HepG2 (cell line): ENCODE results near the gene WDR35. TPM values are rescaled to one million over a fixed set of nuclear protein-coding genes. Genes with fewer than 3 reads are reported as not detected.

Experiments
- ATAC-seq: fragments of 200-7000 bp; cut with Tn5 transposase; 3 replicates; pipeline ENCODE4 v1.9.1; 2020; ENCODE audit warnings: mild to moderate bottlenecking, moderate library complexity
- BruUV-seq: library from RNA; stranded (reverse); fragments of 400-500 nt; replicated peaks from 2 replicates; lab custom pipeline; 2021; lab: Mats Ljungman, UMichigan
- CTCF ChIA-PET: fragments of 300-600 bp; formaldehyde crosslinking; extraction: SDS; loops from one replicate; lab custom pipeline; 2021; ENCODE audit warnings: low total read pairs, inconsistent platforms, low intra/inter-chr PET ratio; lab: Yijun Ruan, JAX
- POLR2A ChIA-PET: fragments of 350-600 bp; sonication (Branson Sonifier 250); formaldehyde crosslinking; loops from one replicate; lab custom pipeline; 2020; ENCODE audit warnings: antibody characterized with exemption, inconsistent platforms; lab: Yijun Ruan, JAX
- DNase-seq: peaks from one replicate; pipeline ENCODE4 v3.0.0-alpha.2; 2015; ENCODE audit warnings: low spot score
- FAIRE-seq: peaks from 3 replicates; lab custom pipeline; 2011; peaks lifted over from hg19 to GRCh38; lab: Jason Lieb, UNC
- H2AFZ ChIP-seq: one replicate; pipeline ENCODE4 v1.6.1; 2011; ENCODE audit warnings: low read length, inconsistent platforms
- H3K27ac ChIP-seq: fragments of 300-600 bp; 3 replicates; pipeline ENCODE4 v1.8.0; 2011; ENCODE audit warnings: mixed run types, mild to moderate bottlenecking, mixed read lengths, low read length, inconsistent platforms; ENCODE audit not compliant: insufficient read depth; ENCODE audit errors: extremely low read length
- H3K27me3 ChIP-seq, 2 experiments: fragments of 200-600 bp in 1 of 2; 2 replicates in 1 of 2; 3 replicates in 1 of 2; pipeline versions ENCODE4 v1.6.0 to v1.8.0; 2011; ENCODE audit warnings: low read length in 2 of 2, mild to moderate bottlenecking in 2 of 2, moderate library complexity in 2 of 2, inconsistent platforms in 1 of 2; ENCODE audit not compliant: insufficient read depth in 2 of 2, control insufficient read depth in 1 of 2
- H3K36me3 ChIP-seq, 2 experiments: fragments of 200-600 bp in 1 of 2; replicated peaks in 1 of 2; 2 replicates in 1 of 2; 3 replicates in 1 of 2; pipeline versions ENCODE4 v1.5.1 to v1.8.0; 2011; ENCODE audit warnings: low read length in 2 of 2, inconsistent platforms in 1 of 2; ENCODE audit not compliant: insufficient read depth in 2 of 2, control insufficient read depth in 1 of 2
- H3K4me1 ChIP-seq: 2 replicates; pipeline ENCODE4 v1.5.1; 2012; ENCODE audit warnings: low read length, inconsistent platforms; ENCODE audit not compliant: insufficient read depth
- H3K4me2 ChIP-seq: 2 replicates; pipeline ENCODE4 v1.6.0; 2011; ENCODE audit warnings: low read depth, low read length, inconsistent platforms
- H3K4me3 ChIP-seq, 3 experiments: fragments of 200-600 bp in 1 of 3; sonication (generic), shearing (Covaris generic) in 1 of 3; replicated peaks in 1 of 3; 2 replicates each; pipeline ENCODE4 v1.5.1; 2011 to 2016; ENCODE audit warnings: low read length in 3 of 3, inconsistent platforms in 2 of 3, low read depth in 2 of 3, mild to moderate bottlenecking in 2 of 3, control low read depth in 1 of 3, mixed read lengths in 1 of 3; ENCODE audit not compliant: insufficient read depth in 1 of 3
- H3K79me2 ChIP-seq: one replicate; pipeline ENCODE4 v1.6.1; 2011; ENCODE audit warnings: low read length, inconsistent platforms; ENCODE audit not compliant: insufficient read depth
- H3K9ac ChIP-seq: 2 replicates; pipeline ENCODE4 v1.6.0; 2011; ENCODE audit warnings: mild to moderate bottlenecking, low read depth, low read length, inconsistent platforms; ENCODE audit not compliant: insufficient read depth
- H3K9me3 ChIP-seq: 2 replicates; pipeline ENCODE4 v1.5.1; 2012; ENCODE audit warnings: mild to moderate bottlenecking, low read length
- H4K20me1 ChIP-seq: 2 replicates; pipeline ENCODE4 v1.6.0; 2011; ENCODE audit warnings: inconsistent platforms, mild to moderate bottlenecking, low read length, moderate library complexity; ENCODE audit not compliant: insufficient read depth
- ARNTL ChIP-seq: sonication (generic); formaldehyde crosslinking; IDR thresholded peaks from 2 replicates; pipeline ENCODE4 v1.4.0; 2020; ENCODE audit warnings: mild to moderate bottlenecking, missing genetic modification reagents
- EED ChIP-seq: sonication (generic); formaldehyde crosslinking; IDR thresholded peaks from 2 replicates; pipeline ENCODE4 v1.5.0; 2020; ENCODE audit warnings: mild to moderate bottlenecking, missing genetic modification reagents
- FOXA3 ChIP-seq: IDR thresholded peaks from 2 replicates; pipeline ENCODE4 v1.6.1; 2016; ENCODE audit warnings: missing genetic modification reagents, missing compliant biosample characterization
- GABPA ChIP-seq, 2 experiments: IDR thresholded peaks; 2 replicates each; pipeline ENCODE4 v1.6.1; 2011 to 2016; ENCODE audit warnings: low read depth in 2 of 2, low read length in 1 of 2, missing biosample characterization in 1 of 2, missing genetic modification characterization in 1 of 2
- GLMP ChIP-seq: sonication (generic); formaldehyde crosslinking; IDR thresholded peaks from 2 replicates; pipeline ENCODE4 v1.9.0; 2021; ENCODE audit warnings: missing genetic modification reagents, mild to moderate bottlenecking, borderline replicate concordance
- HIVEP1 ChIP-seq: sonication (generic); formaldehyde crosslinking; IDR thresholded peaks from 2 replicates; pipeline ENCODE4 v1.4.0; 2020; ENCODE audit warnings: mild to moderate bottlenecking, missing genetic modification reagents
- HOMEZ ChIP-seq: IDR thresholded peaks from 2 replicates; pipeline ENCODE4 v1.6.1; 2016; ENCODE audit warnings: low read depth
- JUND ChIP-seq: sonication (generic); formaldehyde crosslinking; IDR thresholded peaks from 2 replicates; pipeline ENCODE4 v1.8.0; 2022; ENCODE audit warnings: mild to moderate bottlenecking, missing genetic modification reagents
- KDM3A ChIP-seq: IDR thresholded peaks from 2 replicates; pipeline ENCODE4 v1.6.1; 2018; ENCODE audit warnings: low read depth, missing compliant biosample characterization
- KDM4B ChIP-seq: sonication (generic); formaldehyde crosslinking; IDR thresholded peaks from 2 replicates; pipeline ENCODE4 v1.4.0; 2020; ENCODE audit warnings: missing genetic modification reagents
- MEIS1 ChIP-seq: sonication (generic); formaldehyde crosslinking; IDR thresholded peaks from 2 replicates; pipeline ENCODE4 v1.9.0; 2021; ENCODE audit warnings: mild to moderate bottlenecking, missing genetic modification reagents, moderate library complexity, borderline replicate concordance
- MIXL1 ChIP-seq: IDR thresholded peaks from 2 replicates; pipeline ENCODE4 v1.6.1; 2016
- PPARG ChIP-seq: conservative IDR thresholded peaks from 2 replicates; pipeline ENCODE4 v1.6.1; 2016; ENCODE audit warnings: missing biosample characterization, missing genetic modification reagents
- SAP130 ChIP-seq: IDR thresholded peaks from 2 replicates; pipeline ENCODE4 v1.6.1; 2016; ENCODE audit warnings: low read depth
- STAG1 ChIP-seq: sonication (generic); formaldehyde crosslinking; IDR thresholded peaks from 2 replicates; pipeline ENCODE4 v1.4.0; 2020; ENCODE audit warnings: missing genetic modification reagents
- ZBTB38 ChIP-seq: sonication (generic); formaldehyde crosslinking; IDR thresholded peaks from 2 replicates; pipeline ENCODE4 v1.5.1; 2020; ENCODE audit warnings: mild to moderate bottlenecking, missing genetic modification reagents
- ZNF205 ChIP-seq: IDR thresholded peaks from 2 replicates; pipeline ENCODE4 v1.6.1; 2018; ENCODE audit warnings: missing biosample characterization, missing genetic modification reagents
- ZNF430 ChIP-seq: sonication (generic); formaldehyde crosslinking; IDR thresholded peaks from 2 replicates; pipeline ENCODE4 v1.9.0; 2021; ENCODE audit warnings: mild to moderate bottlenecking, missing genetic modification reagents
- ZNF605 ChIP-seq: sonication (generic); formaldehyde crosslinking; IDR thresholded peaks from 2 replicates; pipeline ENCODE4 v1.8.0; 2022; ENCODE audit warnings: mild to moderate bottlenecking, missing genetic modification reagents
- WGBS: methylation state at CpG from one replicate; pipeline ENCODE4 v1.1.6; 2017; ENCODE audit warnings: low lambda C conversion rate; 5-methylcytosine and 5-hydroxymethylcytosine counted together
- in situ Hi-C: cut with HindIII; loops from 2 replicates; pipeline ENCODE4 v1.10.0; 2017; ENCODE audit warnings: low pct_unique_long_range_greater_than_20kb; ENCODE audit not compliant: extremely low pct_ligation_motif_present
- intact Hi-C: fragments of 100-400 bp; cut with micrococcal nuclease; formaldehyde crosslinking; loops from one replicate; pipeline ENCODE4 v1.10.0; 2022; ENCODE audit not compliant: unreplicated experiment
- polyA plus RNA-seq, 8 experiments: library from polyadenylated mRNA; depleted of rRNA in 3 of 8; stranded (reverse) in 7 of 8; unstranded in 1 of 8; fragments of >200 nt; fragmentation: Illumina TruSeq in 4 of 8; extraction: Trizol in 4 of 8; gene quantifications; 2 replicates each; pipeline versions ENCODE4 v1.2.1 to v1.2.3, GENCODE V29; 2011 to 2016; ENCODE audit warnings: low read depth in 4 of 8, missing spikeins in 1 of 8, mixed read lengths in 1 of 8; ENCODE audit not compliant: insufficient read depth in 1 of 8
- total RNA-seq, 5 experiments: library from RNA; depleted of rRNA; stranded (reverse); fragments of >200 nt; fragmentation: Illumina TruSeq; extraction: Trizol; gene quantifications; 2 replicates each; pipeline ENCODE4 v1.2.3, GENCODE V29; 2016; ENCODE audit warnings: low read depth in 1 of 5
- TF ChIP-seq, protein P1 (sequence below): IDR thresholded peaks from 2 replicates; pipeline ENCODE4 v1.6.1; 2018; ENCODE audit warnings: missing genetic modification reagents, mild to moderate bottlenecking, missing compliant biosample characterization

Gene WDR35
- total and polyA plus RNA-seq, 2 of the 13 experiments (the other 11 are each of a cell fraction or from before 2014, with no cell fraction given): 11.1 to 19.6 TPM

GRCh38 chr2:20005891-20006470 is 16.1 kb upstream of the WDR35 start (continued):
- TF ChIP-seq ZNF430 (CRISPR knock-in tag) (no peak), ZBTB38 (CRISPR knock-in tag) (peak; percentile 99), JUND (CRISPR knock-in tag) (no peak), GLMP (CRISPR knock-in tag) (no peak), HIVEP1 (CRISPR knock-in tag) (no peak), GABPA (IDR thresholded peaks at IDR 0.05; ENCODE audit: low read depth, low read length) (no peak), GABPA (CRISPR knock-in tag; IDR thresholded peaks at IDR 0.05; ENCODE audit: low read depth) (no peak), EED (no peak)

- ChIA-PET CTCF (interaction anchor here (1.2 kb wide), 1 partner anchor 12 kb away, joined by 3 read pairs; no protein-coding TSS in a partner anchor), POLR2A (interaction anchor here (0.6 to 4.7 kb wide), 6 partner anchors 10 to 182 kb away, joined by 3 to 23 read pairs (median 3); partner anchors contain the start of genes LAPTM4A and WDR35)
- no TSS peak for BruUV-seq
- peak overlapping the region in 1 of 3 experiments; percentile 9; a peak in 1 of 6 replicates for H3K4me3 ChIP-seq
- H3K9me3 ChIP-seq: no peaks in the 10 kb centered on the region
- intact Hi-C loops (no loop called here), in situ Hi-C loops (no loop called here)
- peak; percentile 85 for ATAC-seq
- peaks cover 16 to 32% of the 10 kb centered on the region in 2 experiments for H3K36me3 ChIP-seq
- peak; percentile 62 for FAIRE-seq
- H3K27ac ChIP-seq: peak overlapping the region; percentile 59
- DNase-seq: peak; percentile 92
- no peaks in the 10 kb centered on the region for H4K20me1 ChIP-seq
- peak overlapping the region; percentile 23 for H3K9ac ChIP-seq
- 48% methylated on average over 10 of the region's 10 CpGs for WGBS
- H3K4me1 ChIP-seq: peaks cover 74% of the 10 kb centered on the region
- no peak overlapping the region for H2AFZ ChIP-seq
- peak overlapping the region; percentile 40 for H3K4me2 ChIP-seq
- H3K27me3 ChIP-seq: no peaks in the 10 kb centered on the region; a peak in 1 of 5 replicates
- peaks cover 7% of the 10 kb centered on the region for H3K79me2 ChIP-seq
- TF ChIP-seq PPARG (CRISPR knock-in tag): peak; percentile 76
- TF ChIP-seq ZNF205 (CRISPR knock-in tag): peak; percentile 51; the same call in 1 of the 2 replicates
- TF ChIP-seq MIXL1 (CRISPR knock-in tag): 0 out of 2 replicates have a peak, but pooled peaks have one; percentile 42
- 0 out of 2 replicates have a peak, but pooled peaks have one; percentile 25 for TF ChIP-seq KDM3A
- 0 out of 2 replicates have a peak, but pooled peaks have one; percentile 32 for TF ChIP-seq KDM4B
- peak; percentile 71 for TF ChIP-seq SAP130
- 0 out of 2 replicates have a peak, but pooled peaks have one; percentile 32 for TF ChIP-seq ZNF605 (CRISPR knock-in tag)
- TF ChIP-seq MEIS1: no peak
- peak; percentile 20; the same call in 1 of the 2 replicates for TF ChIP-seq ARNTL
- TF ChIP-seq, protein P1, sequence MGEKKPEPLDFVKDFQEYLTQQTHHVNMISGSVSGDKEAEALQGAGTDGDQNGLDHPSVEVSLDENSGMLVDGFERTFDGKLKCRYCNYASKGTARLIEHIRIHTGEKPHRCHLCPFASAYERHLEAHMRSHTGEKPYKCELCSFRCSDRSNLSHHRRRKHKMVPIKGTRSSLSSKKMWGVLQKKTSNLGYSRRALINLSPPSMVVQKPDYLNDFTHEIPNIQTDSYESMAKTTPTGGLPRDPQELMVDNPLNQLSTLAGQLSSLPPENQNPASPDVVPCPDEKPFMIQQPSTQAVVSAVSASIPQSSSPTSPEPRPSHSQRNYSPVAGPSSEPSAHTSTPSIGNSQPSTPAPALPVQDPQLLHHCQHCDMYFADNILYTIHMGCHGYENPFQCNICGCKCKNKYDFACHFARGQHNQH (CRISPR knock-in tag): peak; percentile 94
- peak; percentile 6; the same call in 1 of the 2 replicates for TF ChIP-seq STAG1 (CRISPR knock-in tag)
- TF ChIP-seq HOMEZ (CRISPR knock-in tag): peak; percentile 72
- peak; percentile 51; the same call in 1 of the 2 replicates for TF ChIP-seq FOXA3 (CRISPR knock-in tag)
Measured at GRCh38 chr2:20005067-20005627, 15.2 kb upstream of the WDR35 start.
